KBM-7 (cell line): ENCODE measurements around the gene DCXR.

ENCODE experiments used
- DNase-seq: peaks from one replicate; pipeline ENCODE4 v3.0.0-alpha.2; 2015
- in situ Hi-C: fragments of 300-500 bp; cut with MboI; formaldehyde crosslinking; loops from 2 replicates; pipeline ENCODE4 v1.14.3; 2020; ENCODE audit warnings: low sequenced_read_pairs, low pct_unique_long_range_greater_than_20kb, mixed read lengths

The DCXR gene

DNA sequence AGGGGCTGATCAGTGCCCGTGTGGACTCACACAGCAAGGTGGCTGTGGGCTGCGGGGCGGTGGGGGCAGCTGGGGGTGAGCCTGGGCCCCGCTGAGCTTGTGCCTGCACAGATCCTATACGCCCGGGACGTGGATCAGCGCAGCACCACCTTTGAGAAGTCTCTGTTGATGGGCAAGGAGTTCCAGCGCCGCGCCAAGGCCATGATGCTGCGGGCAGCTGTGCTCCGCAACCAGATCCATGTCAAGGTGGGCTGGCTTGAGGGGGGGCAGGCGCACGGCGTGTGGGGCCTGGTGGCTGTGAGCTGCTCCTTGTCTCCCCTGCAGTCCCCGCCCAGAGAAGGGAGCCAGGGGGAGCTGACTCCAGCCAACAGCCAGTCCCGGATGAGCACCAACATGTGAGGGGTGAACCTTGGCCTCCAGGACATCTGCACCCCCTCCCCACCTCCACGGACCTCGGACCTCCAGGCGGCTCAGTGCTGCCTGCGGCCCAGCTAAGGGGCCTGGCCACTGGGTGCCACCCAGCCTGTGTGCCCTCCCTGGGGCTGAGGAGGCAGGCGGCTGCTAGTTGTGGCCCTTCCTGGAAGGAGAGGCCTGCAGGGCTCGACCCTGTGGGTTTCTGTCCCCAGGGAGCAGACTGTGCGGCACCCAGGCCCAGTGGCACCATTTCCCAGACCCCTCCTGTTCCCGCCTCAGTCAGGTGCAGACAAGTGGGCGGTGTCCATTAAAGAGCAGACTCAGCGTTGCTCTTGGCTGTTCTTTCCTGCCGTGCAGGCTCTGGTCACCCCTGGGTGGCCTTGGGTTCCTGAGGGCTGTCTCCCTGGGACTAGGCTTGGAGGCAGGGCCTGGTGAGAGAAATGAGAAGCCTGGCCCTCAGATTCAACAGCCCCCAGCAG is 19.5 kb upstream of the DCXR start:
- in situ Hi-C loops: no loop called here

DNA sequence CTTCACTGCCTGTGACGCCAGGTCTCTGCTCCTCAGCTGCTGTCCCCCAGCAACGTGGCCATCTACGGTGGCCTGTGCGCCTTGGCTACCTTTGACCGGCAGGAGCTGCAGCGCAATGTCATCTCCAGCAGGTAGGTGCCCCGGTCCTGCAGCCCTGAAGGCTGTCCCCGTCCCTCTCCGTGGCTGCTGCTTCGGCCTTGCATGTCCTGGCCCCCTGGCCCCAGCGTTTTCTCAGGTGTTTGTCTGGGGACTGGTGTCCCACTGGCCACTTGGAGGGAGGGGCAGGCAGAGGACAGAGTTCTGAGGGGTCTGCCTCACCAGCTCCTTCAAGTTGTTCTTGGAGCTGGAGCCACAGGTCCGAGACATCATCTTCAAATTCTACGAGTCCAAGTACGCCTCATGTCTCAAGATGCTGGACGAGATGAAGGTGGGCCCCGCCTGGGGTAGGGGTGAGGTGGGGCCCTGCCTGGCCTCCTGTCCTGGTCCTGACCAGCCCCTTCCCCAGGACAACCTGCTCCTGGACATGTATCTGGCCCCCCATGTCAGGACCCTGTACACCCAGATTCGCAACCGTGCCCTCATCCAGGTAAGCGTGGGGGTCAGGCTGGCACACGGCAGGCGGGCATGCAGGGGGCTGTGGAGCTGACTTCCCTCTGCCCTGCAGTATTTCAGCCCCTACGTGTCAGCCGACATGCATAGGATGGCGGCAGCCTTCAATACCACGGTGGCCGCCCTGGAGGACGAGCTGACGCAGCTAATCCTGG is 18.6 kb upstream of the DCXR start:
- in situ Hi-C loops: no loop called here
- DNase-seq: no peak

More for the DNA sequence above, 19.5 kb upstream of the DCXR start:
- no peak for DNase-seq

DNA sequence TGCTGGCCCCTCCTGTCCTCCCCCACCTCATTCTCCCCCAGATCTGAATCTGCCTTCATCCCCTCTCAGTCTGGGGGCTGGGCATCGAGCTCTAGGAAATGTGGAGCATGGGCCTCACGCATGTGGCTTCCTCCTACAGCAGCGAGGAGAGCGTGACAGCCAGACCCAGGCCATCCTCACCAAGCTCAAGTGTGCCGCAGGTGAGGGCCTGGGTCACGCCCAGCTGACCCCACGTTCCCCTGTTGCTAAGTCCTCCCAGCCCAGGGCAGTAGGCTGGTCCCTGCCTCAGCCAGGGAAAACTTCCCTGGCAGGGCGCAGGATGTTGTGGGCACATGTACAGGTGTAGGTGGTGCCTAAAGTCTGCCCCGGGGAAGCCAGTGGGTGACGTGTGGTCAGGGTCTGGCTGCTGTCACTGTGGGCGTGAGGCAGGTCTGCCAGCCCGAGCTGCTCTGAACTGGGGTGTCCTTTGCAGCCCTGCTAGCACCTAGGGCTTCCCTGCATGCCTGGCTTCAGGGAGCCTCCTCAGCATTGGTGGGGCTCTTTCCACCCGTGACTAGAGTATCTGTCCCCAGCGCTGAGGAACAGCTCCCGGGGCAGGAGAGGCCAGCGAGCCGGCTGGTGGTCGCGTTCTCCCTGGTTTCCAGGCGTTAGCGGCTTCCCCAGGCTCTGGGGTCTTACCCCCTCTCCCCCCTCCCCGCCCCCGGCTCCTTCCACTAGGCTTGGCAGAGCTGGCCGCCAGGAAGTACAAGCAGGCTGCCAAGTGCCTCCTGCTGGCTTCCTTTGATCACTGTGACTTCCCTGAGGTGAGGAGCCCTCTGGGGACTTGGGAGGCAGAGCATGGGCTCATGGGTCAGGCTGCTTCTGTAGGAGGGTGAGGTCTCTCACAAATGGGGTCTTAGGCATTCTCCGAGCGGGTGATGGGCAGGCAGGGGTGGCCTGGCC is 17.8 kb upstream of the DCXR start:
- no peak for DNase-seq
- in situ Hi-C loops: no loop called here

DNA sequence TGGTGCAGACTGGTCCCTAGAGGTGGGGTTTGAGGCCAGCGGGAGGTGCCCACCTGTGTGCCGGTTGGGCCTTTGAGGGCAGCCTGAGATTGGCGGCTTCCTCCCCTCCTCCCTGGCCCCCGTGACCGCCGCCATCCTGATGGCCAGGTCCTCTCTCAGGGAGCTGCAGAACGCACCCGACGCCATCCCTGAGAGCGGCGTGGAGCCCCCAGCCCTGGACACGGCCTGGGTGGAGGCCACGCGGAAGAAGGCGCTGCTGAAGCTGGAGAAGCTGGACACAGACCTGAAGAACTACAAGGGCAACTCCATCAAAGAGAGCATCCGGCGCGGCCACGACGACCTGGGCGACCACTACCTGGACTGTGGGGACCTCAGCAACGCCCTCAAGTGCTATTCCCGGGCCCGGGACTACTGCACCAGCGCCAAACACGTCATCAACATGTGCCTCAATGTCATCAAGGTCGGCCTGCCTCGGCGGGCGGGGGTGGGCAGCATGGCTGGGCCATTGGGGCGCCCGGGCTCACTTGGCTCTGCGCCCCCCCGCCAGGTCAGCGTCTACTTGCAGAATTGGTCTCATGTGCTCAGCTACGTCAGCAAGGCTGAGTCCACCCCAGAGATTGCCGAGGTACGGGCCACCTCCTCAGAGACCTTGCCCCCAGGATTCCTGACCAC is 17.0 kb upstream of the DCXR start:
- in situ Hi-C loops: no loop called here
- DNase-seq: no peak

DNA sequence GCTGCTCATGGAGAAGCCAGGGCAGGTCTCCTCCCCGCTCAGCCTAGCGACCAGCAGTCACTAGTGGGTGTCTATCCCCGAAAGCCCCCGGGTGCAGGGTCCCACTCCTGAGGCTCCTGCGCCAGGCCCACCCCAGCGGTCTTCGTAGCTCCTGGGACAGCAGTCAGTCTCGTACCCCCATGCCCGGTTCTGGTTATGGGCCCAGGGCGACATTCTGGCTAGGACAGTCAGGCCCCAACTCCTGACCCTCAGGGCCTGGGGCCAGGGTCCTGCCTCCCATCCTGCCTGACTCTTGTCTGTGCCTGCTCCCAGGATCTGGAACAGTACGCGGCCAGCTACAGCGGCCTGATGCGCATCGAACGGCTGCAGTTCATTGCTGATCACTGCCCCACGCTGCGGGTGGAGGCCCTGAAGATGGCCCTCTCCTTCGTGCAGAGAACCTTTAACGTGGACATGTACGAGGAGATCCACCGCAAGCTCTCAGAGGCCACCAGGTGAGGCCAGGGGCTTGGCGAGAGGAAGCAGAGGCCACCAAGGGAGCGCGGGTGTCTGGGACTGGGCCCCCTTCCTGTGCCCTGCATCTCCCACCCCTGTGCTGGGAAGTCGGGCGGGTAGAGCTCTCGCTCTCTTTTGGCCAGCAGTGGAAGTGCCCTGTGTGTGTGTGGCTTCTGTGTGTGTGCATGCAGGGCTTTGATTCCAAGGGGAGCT is 16.2 kb upstream of the DCXR start:
- no peak for DNase-seq
- in situ Hi-C loops: no loop called here

DNA sequence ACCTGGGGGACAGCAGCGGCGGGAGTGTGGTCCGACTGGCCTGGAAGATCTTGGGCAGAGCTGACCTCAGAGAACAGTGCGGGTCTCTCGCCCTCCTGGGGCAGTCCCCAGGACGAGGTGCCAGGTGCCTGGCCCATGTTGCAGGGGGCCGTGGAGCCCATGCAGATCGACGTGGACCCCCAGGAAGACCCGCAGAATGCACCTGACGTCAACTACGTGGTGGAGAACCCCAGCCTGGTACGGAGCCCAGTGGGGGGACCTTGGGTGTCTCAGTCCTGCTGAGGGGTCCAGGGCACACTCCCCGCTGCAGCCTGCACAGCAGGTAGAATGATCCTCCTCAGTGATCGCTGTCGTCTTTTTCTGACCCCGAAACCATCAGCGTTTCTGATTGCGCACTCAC is 15.6 kb upstream of the DCXR start:
- in situ Hi-C loops: no loop called here
- no peak for DNase-seq

DNA sequence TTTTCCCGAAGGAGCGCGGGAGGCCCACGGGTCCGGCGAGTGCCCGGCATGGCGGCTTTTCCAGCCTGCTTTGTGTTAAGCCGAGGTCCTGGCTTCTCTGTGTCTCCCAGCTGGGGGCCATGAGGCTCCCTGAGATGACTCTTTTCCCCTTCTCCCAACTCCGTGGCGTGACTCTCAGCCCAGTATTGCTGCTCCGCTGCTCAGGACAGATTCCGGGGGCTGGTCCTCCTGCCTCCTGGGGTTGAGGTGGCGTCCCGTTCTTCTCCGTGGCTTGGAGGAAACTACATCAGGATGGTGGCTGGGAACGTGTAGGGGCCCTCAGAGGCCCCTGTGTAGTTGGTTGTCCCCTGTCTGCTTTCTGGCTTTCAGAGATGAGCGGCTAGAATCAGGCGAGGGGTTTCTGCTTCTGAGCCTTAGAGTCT is 15.2 kb upstream of the DCXR start:
- no peak for DNase-seq
- in situ Hi-C loops: no loop called here

DNA sequence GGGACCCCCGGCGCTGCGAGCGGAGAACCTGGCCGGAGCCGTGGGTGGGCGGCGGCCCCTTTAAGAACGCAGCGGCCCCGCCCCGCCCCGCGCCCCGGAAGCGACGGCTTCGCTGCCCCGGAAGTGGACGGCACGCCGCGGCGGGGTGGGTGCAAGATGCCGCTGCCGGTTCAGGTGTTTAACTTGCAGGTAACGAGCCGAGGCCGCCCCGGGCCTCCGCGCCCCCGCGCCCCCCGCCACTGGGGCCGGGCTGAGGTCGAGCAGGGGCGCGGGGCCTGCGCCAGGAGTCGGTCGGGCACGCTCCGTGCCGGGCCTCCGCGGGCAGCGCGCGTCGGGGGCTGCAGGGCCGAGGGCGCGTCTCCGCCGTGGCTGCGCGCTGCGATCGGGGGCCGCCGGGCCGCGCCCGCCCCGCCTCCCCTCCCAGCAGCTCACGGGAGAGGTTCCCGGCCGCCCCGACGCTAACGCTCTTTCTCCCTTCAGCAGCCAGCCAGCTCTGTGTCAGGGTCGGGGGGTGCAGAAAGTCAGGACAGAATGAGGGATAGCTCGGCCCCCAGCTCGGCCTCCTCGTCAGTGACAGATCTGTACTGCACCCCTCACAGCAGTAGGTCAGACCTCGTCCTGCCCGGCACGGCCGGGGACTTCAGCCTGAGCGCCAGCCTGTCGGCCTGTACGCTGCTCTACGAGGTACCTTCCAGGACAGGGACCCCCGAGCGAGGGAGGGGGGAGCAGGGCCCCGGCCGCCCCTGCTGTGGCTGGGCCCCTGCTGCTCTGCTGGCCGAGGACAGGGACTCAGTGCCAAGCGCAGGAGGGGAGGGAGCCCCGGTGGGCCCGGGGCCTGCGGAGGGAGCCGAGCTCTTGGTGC is 14.5 kb upstream of the DCXR start, which contains the start of the genes GPS1 and RFNG:
GPS1 (plus strand) TSS at position 123 of the 862 bp plus-strand sequence; CDS start at position 157, 34 bp downstream.
RFNG (minus strand) TSS at position 36 of the 862 bp plus-strand sequence. CDS start 45 bp downstream, outside the sequence.
- DNase-seq: peak; percentile 39
- in situ Hi-C loops: no loop called here

DNA sequence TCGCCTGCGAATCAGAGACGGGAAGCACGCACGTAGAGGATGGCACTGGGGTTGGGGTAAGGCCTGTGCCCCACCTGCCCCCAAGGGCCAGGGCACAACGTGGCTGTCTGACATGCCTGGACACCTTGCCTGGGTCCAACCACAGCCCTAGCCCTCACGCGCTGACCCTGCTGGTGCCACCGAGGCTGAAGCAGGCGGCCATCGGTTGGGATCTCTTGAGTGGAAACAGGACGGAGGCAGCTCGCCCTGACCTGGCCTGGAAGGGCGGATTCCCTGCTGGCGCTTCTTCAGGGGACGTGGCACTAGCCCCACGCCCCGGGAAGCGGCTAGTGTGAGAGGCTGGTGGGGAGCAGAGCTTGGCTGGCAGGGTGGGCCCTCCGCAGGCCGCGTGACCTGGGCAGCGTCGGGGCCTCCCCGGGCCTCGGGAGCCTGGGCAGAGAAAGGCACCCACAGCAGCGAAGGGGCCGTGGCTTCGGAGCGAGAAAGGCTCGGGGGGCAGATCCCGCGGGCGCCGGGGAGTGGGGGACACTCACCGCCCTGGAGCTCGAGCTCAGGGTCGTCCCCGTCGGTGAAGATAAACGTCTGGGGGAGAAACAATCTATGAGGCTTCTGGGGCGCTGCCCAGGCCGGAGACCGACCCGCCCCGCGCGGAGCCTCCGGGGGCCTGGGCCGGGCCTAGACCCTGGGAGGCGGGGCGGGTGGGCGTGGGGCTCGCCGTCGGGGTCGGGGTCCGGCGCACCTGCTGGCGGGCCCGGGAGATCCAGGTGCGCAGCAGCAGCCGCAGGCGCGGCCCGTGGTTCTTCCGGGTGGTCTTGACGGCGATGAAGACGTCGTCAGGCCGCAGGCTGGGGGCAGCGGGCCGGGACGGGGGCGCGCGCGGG is 13.5 kb upstream of the DCXR start:
- no peak for DNase-seq
- in situ Hi-C loops: no loop called here

DNA sequence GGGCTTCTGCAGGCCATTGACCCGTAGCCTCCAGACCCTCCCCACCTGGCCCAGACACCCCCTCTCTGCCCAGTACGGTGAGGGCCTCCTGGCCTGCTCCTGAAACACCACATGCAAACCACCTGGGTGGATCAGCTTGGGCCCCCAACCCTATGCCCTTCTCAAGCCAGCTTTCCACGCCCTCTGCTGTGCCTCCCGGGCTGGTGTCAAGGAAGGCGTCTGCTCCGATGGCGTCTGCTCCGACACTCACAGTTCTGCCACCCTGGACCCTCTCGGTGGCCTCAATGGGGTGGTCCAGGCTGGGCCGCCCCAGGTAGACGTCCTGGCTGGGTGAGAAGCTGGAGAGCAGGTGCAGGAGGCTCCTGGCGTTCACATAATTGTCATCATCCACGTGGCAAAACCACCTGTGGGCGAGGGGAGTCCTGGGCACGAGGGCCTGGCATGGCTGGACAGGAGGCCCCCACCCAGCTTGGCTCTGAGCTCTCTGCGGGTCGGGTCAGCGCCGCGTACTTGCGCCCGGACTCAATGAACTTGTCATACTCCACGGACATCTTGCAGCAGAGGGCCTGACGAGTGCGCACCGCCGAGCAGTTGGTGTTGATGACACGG is 12.8 kb upstream of the DCXR start:
- in situ Hi-C loops: no loop called here
- DNase-seq: no peak

DNA sequence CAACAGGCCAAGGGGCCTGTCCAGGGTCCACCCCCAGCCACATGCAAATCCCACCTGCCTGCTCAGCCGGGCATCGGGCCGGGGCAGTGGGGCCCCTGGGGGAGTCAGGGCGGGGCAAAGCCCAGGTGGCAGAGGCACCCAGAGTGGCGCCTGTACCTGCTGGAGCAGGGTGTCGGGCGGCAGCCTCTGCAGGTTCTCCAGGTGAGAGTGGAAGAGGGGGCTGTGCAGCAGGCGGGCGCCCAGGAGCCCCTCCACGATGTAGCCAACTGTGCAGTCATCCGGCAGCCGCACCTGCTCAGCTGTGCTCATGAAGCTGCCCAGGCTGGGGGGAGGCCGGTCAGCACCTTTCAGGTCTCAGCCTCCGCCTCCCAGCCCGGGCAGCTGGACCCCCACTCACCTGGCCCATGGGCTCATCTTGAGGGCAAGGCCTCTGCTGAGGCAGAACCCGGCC is 12.0 kb upstream of the DCXR start:
- in situ Hi-C loops: no loop called here
- DNase-seq: no peak

DNA sequence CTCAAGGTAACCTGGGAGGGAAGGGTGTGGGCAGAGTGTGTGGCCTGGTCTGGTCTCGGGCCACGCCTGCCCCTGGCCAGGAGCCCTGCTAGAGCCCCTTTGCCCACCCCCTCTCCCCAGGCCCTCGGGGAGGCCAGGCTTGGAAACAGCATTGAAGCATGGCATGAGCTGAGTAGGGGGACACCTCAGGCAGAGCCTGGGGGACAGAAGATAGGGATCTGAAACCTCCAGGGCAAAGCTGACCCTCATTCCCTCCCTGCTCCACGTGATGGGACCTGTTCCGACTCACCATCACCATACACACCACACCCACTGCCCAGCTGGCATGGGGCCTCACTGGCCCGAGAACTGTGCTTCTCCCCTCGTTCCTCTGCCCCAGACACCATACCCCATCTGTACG is 11.6 kb upstream of the DCXR start:
- DNase-seq: no peak
- in situ Hi-C loops: no loop called here

DNA sequence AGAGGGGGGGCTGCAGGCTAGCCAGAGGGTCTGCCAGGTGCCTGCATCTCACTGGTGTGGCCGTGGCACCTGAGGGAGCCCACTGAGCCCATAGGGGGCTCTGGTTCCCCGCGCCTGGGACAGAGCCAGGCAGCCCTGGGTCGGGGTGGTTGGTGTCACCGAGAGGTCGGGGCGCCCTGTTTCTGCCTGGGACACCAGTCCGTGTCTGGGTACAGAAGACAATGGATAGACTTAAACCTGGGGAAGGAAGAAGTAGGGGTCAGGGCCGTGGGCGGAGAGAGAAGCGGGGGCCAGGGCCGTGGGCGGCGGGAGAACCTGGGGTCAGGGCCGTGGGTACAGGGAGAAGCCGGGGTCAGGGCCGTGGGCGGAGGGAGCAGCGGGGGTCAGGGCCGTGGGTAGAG is 11.1 kb upstream of the DCXR start:
- in situ Hi-C loops: no loop called here
- DNase-seq: no peak

DNA sequence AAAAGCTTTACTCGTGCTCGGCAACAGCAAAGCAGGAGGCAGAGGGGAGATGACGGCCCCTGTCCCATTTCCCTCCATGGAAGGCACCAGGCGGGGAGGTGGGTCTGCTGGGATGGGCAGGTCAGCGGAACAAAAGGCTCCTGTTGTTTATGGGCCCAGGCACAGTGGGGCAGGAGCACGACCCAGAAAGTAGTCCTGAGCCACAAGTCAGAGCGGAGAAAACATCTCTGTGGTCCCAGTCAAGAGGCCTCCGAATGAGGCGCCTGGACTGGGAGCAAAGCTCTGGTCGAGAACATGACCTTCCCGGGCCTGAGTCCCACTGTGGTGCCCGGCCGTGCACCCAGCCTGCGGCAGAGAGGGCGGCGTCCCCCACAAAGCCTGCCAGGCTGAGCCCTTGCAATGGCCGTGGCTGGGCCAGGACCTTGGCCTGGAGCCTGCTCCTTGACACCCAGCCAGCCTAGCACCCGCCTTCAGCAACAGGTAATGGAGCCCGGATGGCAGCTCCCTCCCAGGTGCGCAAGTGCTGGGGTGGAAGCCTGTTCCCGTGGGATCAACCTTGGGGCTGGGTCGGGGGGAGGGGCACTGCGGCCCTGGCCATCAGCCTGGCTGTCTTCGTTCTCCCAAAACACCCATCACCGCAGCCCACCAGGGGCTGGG is 10.5 kb upstream of the DCXR start:
- no peak for DNase-seq
- in situ Hi-C loops: no loop called here

DNA sequence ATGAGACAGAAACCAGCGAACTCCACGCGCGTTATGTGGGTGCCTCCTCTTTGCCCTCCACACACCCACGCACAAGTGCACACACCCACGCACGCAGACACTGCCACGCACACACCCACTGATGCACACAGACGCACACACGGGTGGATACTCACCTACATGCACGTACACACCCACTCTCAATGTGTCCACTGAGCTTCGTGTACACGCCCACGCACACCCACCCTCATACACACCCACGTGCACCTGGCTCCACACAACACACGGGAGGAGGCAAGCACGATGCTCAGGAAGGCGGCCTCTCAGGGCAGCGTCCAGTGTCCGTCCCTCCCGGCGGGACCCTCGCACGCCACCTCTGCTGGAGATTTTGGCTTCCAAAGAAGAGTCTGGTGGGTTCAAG is 9.9 kb upstream of the DCXR start:
- in situ Hi-C loops: no loop called here

More for the DNA sequence above, 9.9 kb upstream of the DCXR start:
- DNase-seq: no peak
